Measurements from ENCODE around the gene CASD1.

- TF ChIP-seq CTCF (conservative IDR thresholded peaks at IDR 0.05 in 1 of 2, IDR thresholded peaks at IDR 0.05 in 1 of 2; ENCODE audit: extremely low read depth in 1 of 2, insufficient read depth in 1 of 2, low read depth in 1 of 2, low read length in 2 of 2) (no peak), EZH2 (IDR thresholded peaks at IDR 0.05; ENCODE audit: borderline replicate concordance, low read length) (no peak)
Observed at GRCh38 chr7:94561841-94562514, 52.4 kb downstream of the CASD1 start.
